PFSK-1 (cell line): ENCODE results near the gene IRF2.

ENCODE experiments used
- FOXP2 ChIP-seq: optimal IDR thresholded peaks from 2 replicates; pipeline ENCODE3; 2011; ENCODE audit warnings: borderline replicate concordance, control low read depth, inconsistent platforms; ENCODE audit not compliant: insufficient read depth; ENCODE audit errors: extremely low read length, extremely low read depth
- POLR2AphosphoS5 ChIP-seq: IDR thresholded peaks from 2 replicates; pipeline ENCODE4 v1.6.1; 2012; ENCODE audit warnings: low read depth, mild to moderate bottlenecking, control low read depth, low read length, moderate library complexity
- REST ChIP-seq, 2 experiments: IDR thresholded peaks; 2 replicates each; pipeline versions ENCODE4 v1.6.1 to v1.8.0; 2011 to 2012; ENCODE audit warnings: low read depth in 2 of 2, low read length in 2 of 2, control low read depth in 1 of 2, inconsistent platforms in 1 of 2, mild to moderate bottlenecking in 1 of 2, moderate library complexity in 1 of 2; ENCODE audit not compliant: insufficient read depth in 1 of 2
- SIN3A ChIP-seq: IDR thresholded peaks from 2 replicates; pipeline ENCODE4 v1.6.1; 2012; ENCODE audit warnings: mild to moderate bottlenecking, low read length, moderate library complexity, borderline replicate concordance; ENCODE audit not compliant: insufficient read depth
- TAF1 ChIP-seq: IDR thresholded peaks from 2 replicates; pipeline ENCODE4 v1.6.1; 2012; ENCODE audit warnings: low read length, control low read depth, borderline replicate concordance; ENCODE audit not compliant: insufficient read depth

The IRF2 gene

GRCh38 chr4:184345573-184345922 is 128.8 kb downstream of the IRF2 start:
- TF ChIP-seq REST (IDR thresholded peaks at IDR 0.05; ENCODE audit: insufficient read depth in 1 of 2, low read depth in 2 of 2, low read length in 2 of 2) (no peak), POLR2AphosphoS5 (no peak), TAF1 (no peak), SIN3A (no peak), FOXP2 (no peak)

- TF ChIP-seq SIN3A (no peak), REST (IDR thresholded peaks at IDR 0.05; ENCODE audit: insufficient read depth in 1 of 2, low read depth in 2 of 2, low read length in 2 of 2) (no peak), POLR2AphosphoS5 (no peak), FOXP2 (no peak), TAF1 (no peak)
Measured at GRCh38 chr4:184344899-184345572, 129.3 kb downstream of the IRF2 start.

GRCh38 chr4:184344435-184344834 is 129.9 kb downstream of the IRF2 start:
- TF ChIP-seq POLR2AphosphoS5 (no peak), REST (IDR thresholded peaks at IDR 0.05; ENCODE audit: insufficient read depth in 1 of 2, low read depth in 2 of 2, low read length in 2 of 2) (no peak), TAF1 (no peak), FOXP2 (no peak), SIN3A (no peak)

GRCh38 chr4:184343502-184344177 is 130.7 kb downstream of the IRF2 start:
- peak; percentile 74 for TF ChIP-seq POLR2AphosphoS5
- no peak for TF ChIP-seq FOXP2

- TF ChIP-seq REST (IDR thresholded peaks at IDR 0.05; ENCODE audit: insufficient read depth in 1 of 2, low read depth in 2 of 2, low read length in 2 of 2) (no peak), SIN3A (no peak), FOXP2 (no peak), TAF1 (no peak), POLR2AphosphoS5 (no peak)
Measured at GRCh38 chr4:184342167-184342856, 132.0 kb downstream of the IRF2 start.
